C4-2B (cell line): ENCODE measurements around the gene SYNPO2.

Experiments used
- ZFX ChIP-seq: fragments of 450-650 bp; IDR thresholded peaks from 2 replicates; pipeline ENCODE4 v1.6.1; 2017
- TF ChIP-seq, protein P1 (sequence below): fragments of 450-650 bp; conservative IDR thresholded peaks from 2 replicates; pipeline ENCODE4 v1.5.1; 2017; ENCODE audit warnings: mild to moderate bottlenecking

DNA sequence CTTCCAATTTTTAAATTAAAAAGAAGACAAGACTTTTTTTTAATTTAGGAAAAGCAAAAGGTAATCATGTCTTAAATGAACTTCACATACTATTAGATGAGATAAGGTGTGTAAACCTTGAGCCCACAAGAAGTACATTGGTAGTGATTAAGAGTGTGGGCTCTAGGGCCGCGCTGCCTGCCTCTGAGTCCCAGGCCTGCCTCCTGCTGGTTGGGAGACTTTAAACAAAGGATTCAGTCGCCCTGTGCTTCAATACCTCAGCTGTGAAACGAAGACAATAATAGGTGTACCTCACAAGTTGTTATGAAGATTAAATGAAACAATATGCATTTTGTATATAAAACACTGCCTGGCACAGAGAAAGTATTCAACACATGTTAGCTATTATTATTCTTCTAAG is 151.1 kb downstream of the SYNPO2 start:
- TF ChIP-seq, protein P1, sequence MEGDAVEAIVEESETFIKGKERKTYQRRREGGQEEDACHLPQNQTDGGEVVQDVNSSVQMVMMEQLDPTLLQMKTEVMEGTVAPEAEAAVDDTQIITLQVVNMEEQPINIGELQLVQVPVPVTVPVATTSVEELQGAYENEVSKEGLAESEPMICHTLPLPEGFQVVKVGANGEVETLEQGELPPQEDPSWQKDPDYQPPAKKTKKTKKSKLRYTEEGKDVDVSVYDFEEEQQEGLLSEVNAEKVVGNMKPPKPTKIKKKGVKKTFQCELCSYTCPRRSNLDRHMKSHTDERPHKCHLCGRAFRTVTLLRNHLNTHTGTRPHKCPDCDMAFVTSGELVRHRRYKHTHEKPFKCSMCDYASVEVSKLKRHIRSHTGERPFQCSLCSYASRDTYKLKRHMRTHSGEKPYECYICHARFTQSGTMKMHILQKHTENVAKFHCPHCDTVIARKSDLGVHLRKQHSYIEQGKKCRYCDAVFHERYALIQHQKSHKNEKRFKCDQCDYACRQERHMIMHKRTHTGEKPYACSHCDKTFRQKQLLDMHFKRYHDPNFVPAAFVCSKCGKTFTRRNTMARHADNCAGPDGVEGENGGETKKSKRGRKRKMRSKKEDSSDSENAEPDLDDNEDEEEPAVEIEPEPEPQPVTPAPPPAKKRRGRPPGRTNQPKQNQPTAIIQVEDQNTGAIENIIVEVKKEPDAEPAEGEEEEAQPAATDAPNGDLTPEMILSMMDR, result peak; percentile 31
- no peak for TF ChIP-seq ZFX
